Stomach (tissue), 4 donors: Measurements from ENCODE around the gene TTC28.

Source experiments
- CTCF ChIP-seq, 7 experiments: fragments of 450-650 bp in 4 of 7; fragments of 200-600 bp in 3 of 7; sonication (generic) in 3 of 7; IDR thresholded peaks; one replicate each; pipeline ENCODE4 v1.5.1; 2016 to 2019; ENCODE audit warnings: antibody characterized with exemption in 7 of 7, control low read depth in 2 of 7, mild to moderate bottlenecking in 1 of 7
- EP300 ChIP-seq: sonication (generic); formaldehyde crosslinking; IDR thresholded peaks from one replicate; pipeline ENCODE4 v1.6.1; 2017; ENCODE audit warnings: antibody characterized with exemption
- POLR2A ChIP-seq, 4 donors: fragments of 450-650 bp; IDR thresholded peaks; one replicate each; pipeline ENCODE4 v1.6.1; 2016; ENCODE audit warnings: antibody characterized with exemption in 4 of 4, control low read depth in 2 of 4, mild to moderate bottlenecking in 1 of 4, moderate library complexity in 1 of 4

- TF ChIP-seq POLR2A (IDR thresholded peaks at IDR 0.05) (no peak), CTCF (IDR thresholded peaks at IDR 0.05) (no peak), EP300 (no peak)
Observed at GRCh38 chr22:28025866-28026575, 653.6 kb downstream of the TTC28 start.
